Measurements from ENCODE around the gene SRCAP. TPM values are rescaled to one million over a fixed set of nuclear protein-coding genes. Genes with fewer than 3 reads are reported as not detected.

The SRCAP gene
- total and polyA plus RNA-seq, 2 donors from 2014 or later: 1.6 to 71.9 TPM

DNA sequence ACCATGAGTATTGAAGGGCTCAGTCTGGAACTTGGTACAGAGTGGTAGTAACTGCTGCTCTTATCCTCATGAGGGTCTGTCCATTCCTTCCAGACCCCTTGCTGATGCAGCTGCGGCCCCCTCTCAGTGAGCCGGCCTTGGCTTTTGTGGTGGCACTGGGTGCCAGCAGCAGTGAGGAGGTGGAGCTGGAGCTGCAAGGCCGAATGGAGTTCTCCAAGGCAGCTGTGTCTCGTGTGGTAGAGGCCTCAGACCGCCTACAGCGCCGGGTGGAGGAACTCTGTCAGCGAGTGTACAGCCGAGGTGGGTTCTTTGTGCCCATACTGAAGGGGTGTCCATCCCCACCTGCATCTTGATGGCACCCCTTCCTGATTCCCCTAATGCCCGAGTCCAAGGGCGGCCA lies 65.1 kb downstream of the SRCAP start:
- H3K36me3 ChIP-seq (ENCODE audit: control insufficient read depth in 2 of 3, insufficient read depth in 3 of 3, low read length in 3 of 3): peaks cover 7 to 56% (median 42%) of the 10 kb centered on the region in 3 donors
- H3K4me3 ChIP-seq (ENCODE audit: low read length in 3 of 3): no peak overlapping the region
- H3K9me3 ChIP-seq (ENCODE audit: control insufficient read depth in 2 of 3, insufficient read depth in 1 of 3, low read length in 3 of 3): no peaks in the 10 kb centered on the region
- FAIRE-seq: no peak
- peak in 2 of 5 donors; percentile 31 to 54 for DNase-seq
- H3K4me1 ChIP-seq (ENCODE audit: control insufficient read depth in 2 of 3, insufficient read depth in 2 of 3, low read depth in 1 of 3, low read length in 3 of 3): peaks cover 4 to 18% (median 8%) of the 10 kb centered on the region in 3 donors
- TF ChIP-seq, protein P1, sequence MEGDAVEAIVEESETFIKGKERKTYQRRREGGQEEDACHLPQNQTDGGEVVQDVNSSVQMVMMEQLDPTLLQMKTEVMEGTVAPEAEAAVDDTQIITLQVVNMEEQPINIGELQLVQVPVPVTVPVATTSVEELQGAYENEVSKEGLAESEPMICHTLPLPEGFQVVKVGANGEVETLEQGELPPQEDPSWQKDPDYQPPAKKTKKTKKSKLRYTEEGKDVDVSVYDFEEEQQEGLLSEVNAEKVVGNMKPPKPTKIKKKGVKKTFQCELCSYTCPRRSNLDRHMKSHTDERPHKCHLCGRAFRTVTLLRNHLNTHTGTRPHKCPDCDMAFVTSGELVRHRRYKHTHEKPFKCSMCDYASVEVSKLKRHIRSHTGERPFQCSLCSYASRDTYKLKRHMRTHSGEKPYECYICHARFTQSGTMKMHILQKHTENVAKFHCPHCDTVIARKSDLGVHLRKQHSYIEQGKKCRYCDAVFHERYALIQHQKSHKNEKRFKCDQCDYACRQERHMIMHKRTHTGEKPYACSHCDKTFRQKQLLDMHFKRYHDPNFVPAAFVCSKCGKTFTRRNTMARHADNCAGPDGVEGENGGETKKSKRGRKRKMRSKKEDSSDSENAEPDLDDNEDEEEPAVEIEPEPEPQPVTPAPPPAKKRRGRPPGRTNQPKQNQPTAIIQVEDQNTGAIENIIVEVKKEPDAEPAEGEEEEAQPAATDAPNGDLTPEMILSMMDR (IDR thresholded peaks at IDR 0.05; ENCODE audit: borderline replicate concordance, extremely low read depth, insufficient read depth): no peak
- no peak overlapping the region for H3K27ac ChIP-seq (ENCODE audit: low read depth in 2 of 2, low read length in 2 of 2)
- no peaks in the 10 kb centered on the region for H3K27me3 ChIP-seq (ENCODE audit: control insufficient read depth, insufficient read depth, low read length)
- intact Hi-C loops (cut with DNase I): no loop called here
- no peak overlapping the region for H3K9ac ChIP-seq (ENCODE audit: low read length in 3 of 3)

DNA sequence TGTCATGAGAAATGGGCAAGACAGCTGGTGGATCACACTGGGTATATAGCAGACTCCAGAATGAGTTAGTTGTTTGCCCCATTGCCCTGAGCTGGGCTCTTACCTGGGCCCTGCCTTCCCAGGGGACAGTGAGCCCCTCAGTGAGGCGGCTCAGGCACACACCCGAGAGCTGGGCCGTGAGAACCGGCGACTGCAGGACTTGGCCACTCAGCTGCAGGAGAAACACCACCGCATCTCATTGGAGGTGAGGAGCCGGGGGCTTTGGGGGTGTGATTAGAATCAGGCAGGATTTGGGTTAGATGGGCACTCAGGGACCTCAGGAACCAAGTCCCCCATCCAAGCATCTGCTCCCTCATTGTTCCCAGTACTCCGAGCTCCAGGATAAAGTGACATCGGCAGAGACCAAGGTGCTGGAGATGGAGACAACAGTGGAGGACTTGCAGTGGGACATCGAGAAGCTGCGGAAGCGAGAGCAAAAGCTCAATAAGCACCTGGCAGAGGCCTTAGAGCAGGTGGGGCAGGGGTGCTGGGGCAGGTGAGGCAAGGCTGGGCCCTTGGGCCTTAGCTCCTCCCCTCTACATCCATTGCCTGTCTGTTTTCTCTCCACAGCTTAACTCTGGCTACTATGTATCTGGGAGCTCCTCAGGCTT lies 66.0 kb downstream of the SRCAP start:
- DNase-seq: peak in 2 of 5 donors; percentile 19 to 65
- H3K4me1 ChIP-seq (ENCODE audit: control insufficient read depth in 2 of 3, insufficient read depth in 2 of 3, low read depth in 1 of 3, low read length in 3 of 3): peaks cover 4 to 18% (median 8%) of the 10 kb centered on the region in 3 donors
- H3K9ac ChIP-seq (ENCODE audit: low read length in 3 of 3): no peak overlapping the region
- TF ChIP-seq, protein P1 (IDR thresholded peaks at IDR 0.05; ENCODE audit: borderline replicate concordance, extremely low read depth, insufficient read depth): no peak
- intact Hi-C loops (cut with DNase I): no loop called here
- H3K4me3 ChIP-seq (ENCODE audit: low read length in 3 of 3): no peak overlapping the region
- no peak overlapping the region for H3K27ac ChIP-seq (ENCODE audit: low read depth in 2 of 2, low read length in 2 of 2)
- FAIRE-seq: no peak
- H3K9me3 ChIP-seq (ENCODE audit: control insufficient read depth in 2 of 3, insufficient read depth in 1 of 3, low read length in 3 of 3): no peaks in the 10 kb centered on the region
- H3K36me3 ChIP-seq (ENCODE audit: control insufficient read depth in 2 of 3, insufficient read depth in 3 of 3, low read length in 3 of 3): peaks cover 9 to 63% (median 48%) of the 10 kb centered on the region in 3 donors
- H3K27me3 ChIP-seq (ENCODE audit: control insufficient read depth, insufficient read depth, low read length): no peaks in the 10 kb centered on the region

DNA sequence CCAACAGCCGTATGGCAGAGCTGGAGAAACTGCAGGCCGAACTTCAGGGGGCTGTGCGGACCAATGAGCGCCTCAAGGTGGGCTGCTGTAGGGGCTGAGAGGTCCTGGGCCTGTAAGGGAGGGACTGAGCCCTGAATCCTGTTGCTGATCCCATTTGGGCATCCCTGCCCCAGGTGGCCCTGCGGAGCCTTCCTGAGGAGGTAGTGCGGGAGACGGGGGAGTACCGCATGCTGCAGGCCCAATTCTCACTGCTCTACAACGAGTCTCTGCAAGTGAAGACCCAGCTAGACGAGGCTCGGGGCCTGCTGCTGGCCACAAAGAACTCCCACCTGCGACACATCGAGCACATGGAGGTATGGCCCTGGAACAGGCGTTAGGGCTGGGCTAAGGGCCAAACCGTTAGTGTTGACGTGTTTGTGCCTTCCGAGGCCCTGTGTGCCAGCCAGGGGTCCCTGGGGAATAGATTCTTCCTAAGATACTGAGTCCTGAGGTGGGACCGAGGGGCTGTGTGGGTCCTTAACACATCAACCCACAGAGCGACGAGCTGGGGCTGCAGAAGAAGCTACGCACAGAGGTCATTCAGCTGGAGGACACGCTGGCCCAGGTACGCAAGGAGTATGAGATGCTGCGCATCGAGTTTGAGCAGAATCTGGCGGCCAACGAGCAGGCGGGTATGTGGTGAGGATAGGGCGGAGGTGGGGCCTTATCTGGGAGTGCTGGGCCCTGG lies 67.4 kb downstream of the SRCAP start:
- Histone ChIP-seq H3K9me3 (ENCODE audit: control insufficient read depth in 2 of 3, insufficient read depth in 1 of 3, low read length in 3 of 3) (no peaks in the 10 kb centered on the region), H3K36me3 (ENCODE audit: control insufficient read depth in 2 of 3, insufficient read depth in 3 of 3, low read length in 3 of 3) (peaks cover 13 to 74% (median 51%) of the 10 kb centered on the region in 3 donors), H3K4me1 (ENCODE audit: control insufficient read depth in 2 of 3, insufficient read depth in 2 of 3, low read depth in 1 of 3, low read length in 3 of 3) (peaks cover 4 to 11% (median 8%) of the 10 kb centered on the region in 3 donors), H3K4me3 (ENCODE audit: low read length in 3 of 3) (no peak overlapping the region), H3K27me3 (ENCODE audit: control insufficient read depth, insufficient read depth, low read length) (no peaks in the 10 kb centered on the region), H3K27ac (ENCODE audit: low read depth in 2 of 2, low read length in 2 of 2) (no peak overlapping the region), H3K9ac (ENCODE audit: low read length in 3 of 3) (no peak overlapping the region)
- intact Hi-C loops (cut with DNase I): no loop called here
- no peak for FAIRE-seq
- TF ChIP-seq, protein P1 (IDR thresholded peaks at IDR 0.05; ENCODE audit: borderline replicate concordance, extremely low read depth, insufficient read depth): no peak
- DNase-seq: peak in 2 of 5 donors; percentile 23 to 64

All from kidney (tissue), 14 donors.